HuH-7.5 (cell line): Measurements from ENCODE around the gene TMEM114.
"Not testable (repeated sequence)": the region's sequence is repeated elsewhere in the genome, so short reads cannot be mapped to it uniquely, and the experiment has no call there.

Experiments used
- DNase-seq: peaks from one replicate; pipeline ENCODE4 v3.0.0; 2011; ENCODE audit warnings: low spot score

TMEM114 gene

GRCh38 chr16:8575399-8575798 is 14.9 kb downstream of the TMEM114 start:
- DNase-seq = no peak

- no peak for DNase-seq
Measured at GRCh38 chr16:8572919-8573724, 17.2 kb downstream of the TMEM114 start.

DNA sequence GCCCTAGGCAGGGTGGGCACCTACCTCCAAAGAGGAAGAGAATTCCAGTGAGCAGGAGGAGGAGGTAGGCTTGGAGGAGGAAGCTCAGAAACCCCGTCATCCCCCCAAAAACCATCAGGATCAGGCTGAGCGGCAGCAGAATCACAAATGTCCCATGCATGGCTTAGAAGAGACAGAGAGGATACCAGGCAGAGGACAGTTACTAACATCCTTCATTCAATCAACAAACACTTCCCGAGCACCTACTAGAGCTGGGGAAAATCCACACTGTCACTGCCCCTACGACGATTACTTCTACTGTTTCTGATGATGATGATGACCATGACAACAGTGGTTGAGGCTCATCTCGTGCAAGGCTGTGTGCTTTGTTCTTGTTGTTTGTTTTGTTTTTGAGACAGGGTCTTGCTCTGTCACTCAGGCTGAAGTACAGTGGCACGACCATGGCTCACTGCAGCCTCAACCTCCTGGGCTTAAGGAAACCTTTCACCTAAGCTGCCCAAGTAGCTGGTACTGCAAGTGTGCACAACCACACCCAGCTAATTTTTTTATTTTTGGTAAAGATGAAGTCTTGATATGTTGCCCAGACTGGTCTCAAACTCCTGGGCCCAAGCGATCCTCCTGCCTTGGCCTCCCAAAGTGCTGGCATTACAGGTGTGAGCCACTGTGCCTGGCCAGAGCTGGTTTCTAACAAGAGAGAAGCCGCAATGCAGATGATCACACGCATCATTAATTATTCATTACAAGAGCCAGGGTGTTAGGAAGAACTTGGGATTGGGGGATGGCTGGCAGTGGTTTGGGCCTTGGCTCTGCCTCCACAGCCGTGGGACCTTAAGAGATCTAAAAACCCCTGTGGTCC is 18.0 kb downstream of the TMEM114 start:
- no peak for DNase-seq

GRCh38 chr16:8571061-8571596 is 19.2 kb downstream of the TMEM114 start:
- no peak for DNase-seq

- not testable (repeated sequence) for DNase-seq
Measured at GRCh38 chr16:8570393-8570792, 19.9 kb downstream of the TMEM114 start.

DNA sequence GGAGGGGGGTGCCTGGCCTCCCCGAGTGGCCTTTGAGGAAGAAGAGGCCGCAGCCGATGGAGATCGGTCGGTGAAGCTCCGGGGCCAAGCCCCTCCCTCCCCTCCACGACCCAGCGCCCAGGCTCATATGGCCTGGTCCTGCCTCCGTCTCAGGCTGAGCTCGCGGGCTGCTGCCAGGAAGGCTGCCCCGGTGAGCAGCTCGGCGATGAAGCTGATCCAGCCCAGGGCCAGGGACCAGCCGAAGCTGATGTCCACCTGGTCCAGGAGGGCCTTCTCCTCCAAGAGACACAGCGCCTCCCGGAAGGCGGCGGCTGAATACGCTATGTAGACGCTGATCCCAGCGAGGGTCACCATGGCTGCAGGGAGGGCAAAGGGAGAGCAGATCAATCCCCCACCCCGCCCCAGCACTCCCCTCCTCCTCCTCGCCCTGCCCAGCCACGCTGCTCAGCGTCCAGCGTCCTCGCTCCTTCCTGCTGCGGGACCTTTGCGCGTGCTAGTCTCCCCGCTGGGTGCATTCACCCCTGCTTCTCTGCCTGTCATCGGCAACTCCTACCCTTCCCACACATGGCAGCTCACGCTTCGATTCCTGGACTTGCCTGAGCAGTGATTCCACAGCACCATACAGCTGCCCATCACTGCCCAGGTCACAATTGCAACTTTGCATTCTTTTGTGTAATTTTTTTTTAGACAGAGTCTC is 20.5 kb downstream of the TMEM114 start:
- no peak for DNase-seq

- DNase-seq = no peak
Measured at GRCh38 chr16:8568231-8568617, 22.1 kb downstream of the TMEM114 start.

GRCh38 chr16:8567355-8568230 is 22.7 kb downstream of the TMEM114 start:
- peak; percentile 72 for DNase-seq

- no peak for DNase-seq
Measured at GRCh38 chr16:8565498-8565897, 24.8 kb downstream of the TMEM114 start.

GRCh38 chr16:8564934-8565345 is 25.4 kb downstream of the TMEM114 start:
- no peak for DNase-seq

- not testable (repeated sequence) for DNase-seq
Measured at GRCh38 chr16:8563944-8564540, 26.3 kb downstream of the TMEM114 start.

- no peak for DNase-seq
Measured at GRCh38 chr16:8561496-8561895, 28.8 kb downstream of the TMEM114 start.

- DNase-seq = no peak
Measured at GRCh38 chr16:8555400-8555799, 34.9 kb downstream of the TMEM114 start.

- no peak for DNase-seq
Measured at GRCh38 chr16:8554881-8555280, 35.4 kb downstream of the TMEM114 start.

DNA sequence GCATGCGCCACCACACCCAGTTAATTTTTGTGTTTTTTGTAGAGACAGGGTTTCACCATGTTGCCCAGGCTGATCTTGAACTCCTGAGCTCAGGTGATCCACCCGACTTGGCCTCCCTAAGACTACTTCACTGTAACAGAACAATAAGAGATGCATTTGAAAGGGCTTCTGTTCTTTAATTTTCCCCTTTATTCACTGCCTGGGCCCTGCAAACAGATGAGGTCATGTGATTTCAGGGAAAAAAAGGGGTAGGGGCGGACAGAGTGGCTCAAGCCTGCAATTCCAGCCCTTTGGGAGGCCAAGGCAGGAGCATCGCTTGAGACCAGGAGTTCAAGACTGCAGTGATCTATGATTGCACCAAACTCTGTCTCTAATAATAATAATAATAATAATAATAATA is 36.3 kb downstream of the TMEM114 start:
- DNase-seq = no peak

DNA sequence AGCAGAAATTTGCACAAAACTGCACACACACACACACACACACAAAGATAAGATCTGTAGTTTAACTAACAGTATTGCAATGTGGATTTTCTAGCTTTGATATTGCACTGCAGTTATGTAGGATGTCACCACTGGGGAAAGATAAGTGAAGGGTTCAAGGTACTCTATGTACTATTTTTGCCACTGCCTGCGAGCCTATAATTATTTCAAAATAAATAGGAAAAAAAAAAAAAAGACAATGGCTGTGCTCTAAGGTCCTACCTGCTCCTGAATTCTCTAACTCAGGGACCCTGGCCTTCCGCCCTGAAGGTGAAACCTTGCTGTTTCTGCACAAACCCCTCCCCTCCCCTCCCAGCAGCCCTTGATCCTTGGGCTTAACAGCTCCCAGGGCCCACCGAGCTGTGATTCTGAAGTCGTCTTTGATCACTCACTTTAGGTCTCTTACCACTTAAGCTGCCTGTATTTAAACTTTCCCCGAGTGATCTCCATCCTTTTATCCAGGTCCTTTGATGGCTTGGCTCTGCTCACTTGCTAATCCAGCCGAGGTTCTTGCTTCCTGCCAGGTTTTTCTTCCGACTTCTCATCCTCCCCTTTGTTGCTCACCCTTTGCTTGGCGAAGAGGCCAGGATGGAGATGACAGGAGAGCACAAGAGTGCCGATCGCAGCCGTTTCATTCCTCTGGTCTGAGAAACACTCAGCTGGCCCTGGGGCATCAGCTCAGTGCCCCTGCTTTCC is 37.7 kb downstream of the TMEM114 start:
- no peak for DNase-seq

DNA sequence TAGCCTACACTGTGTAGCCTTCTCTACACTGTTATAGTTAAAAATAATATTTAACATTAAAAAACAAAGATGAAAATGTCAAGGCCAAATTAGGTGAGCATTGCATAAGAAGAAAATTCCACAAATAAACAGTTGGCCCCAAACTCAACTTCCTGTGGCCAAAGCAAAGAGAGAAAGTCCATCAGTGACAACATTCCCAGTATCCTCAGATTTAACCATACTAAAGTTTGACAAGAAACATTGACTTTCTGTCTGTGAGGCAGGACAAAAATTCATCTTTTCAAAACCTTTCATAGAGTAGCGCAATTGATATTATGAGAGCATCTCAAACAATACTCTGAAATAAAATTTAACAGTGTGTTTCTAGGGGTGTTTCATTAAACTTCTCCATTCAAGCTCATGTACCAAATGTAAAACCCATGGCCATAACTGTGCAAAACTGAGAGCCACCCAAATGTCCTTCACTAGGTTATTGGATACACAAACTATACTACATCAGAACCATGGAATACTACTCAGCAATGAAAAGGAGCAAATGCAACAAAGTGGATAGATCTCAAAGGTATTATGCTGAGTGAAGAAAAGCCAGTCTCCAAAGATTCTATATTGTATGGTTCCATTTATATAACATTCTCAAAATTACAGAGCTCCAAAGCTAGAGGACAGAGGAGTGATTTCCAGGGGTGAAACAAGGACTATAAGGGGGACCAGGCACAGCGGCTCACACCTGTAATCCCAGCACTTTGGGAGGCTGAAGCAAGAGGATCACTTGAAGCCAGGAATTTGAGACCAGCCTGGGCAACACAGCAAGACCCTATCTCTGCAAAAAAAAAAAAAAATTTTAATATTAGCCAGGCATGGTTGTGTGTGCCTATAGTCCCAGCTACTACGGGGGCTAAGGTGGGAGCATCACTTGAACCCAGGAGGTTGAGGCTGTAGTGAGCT is 38.7 kb downstream of the TMEM114 start:
- no peak for DNase-seq

GRCh38 chr16:8550728-8551387 is 39.5 kb downstream of the TMEM114 start:
- DNase-seq = no peak
